Measurements from ENCODE around the gene FALEC. TPM values are rescaled to one million over a fixed set of nuclear protein-coding genes. Genes with fewer than 3 reads are reported as not detected.

The FALEC gene
- total RNA-seq, 4 donors from 2014 or later, result 0.88 to 1.0 TPM; not detected in 2

DNA sequence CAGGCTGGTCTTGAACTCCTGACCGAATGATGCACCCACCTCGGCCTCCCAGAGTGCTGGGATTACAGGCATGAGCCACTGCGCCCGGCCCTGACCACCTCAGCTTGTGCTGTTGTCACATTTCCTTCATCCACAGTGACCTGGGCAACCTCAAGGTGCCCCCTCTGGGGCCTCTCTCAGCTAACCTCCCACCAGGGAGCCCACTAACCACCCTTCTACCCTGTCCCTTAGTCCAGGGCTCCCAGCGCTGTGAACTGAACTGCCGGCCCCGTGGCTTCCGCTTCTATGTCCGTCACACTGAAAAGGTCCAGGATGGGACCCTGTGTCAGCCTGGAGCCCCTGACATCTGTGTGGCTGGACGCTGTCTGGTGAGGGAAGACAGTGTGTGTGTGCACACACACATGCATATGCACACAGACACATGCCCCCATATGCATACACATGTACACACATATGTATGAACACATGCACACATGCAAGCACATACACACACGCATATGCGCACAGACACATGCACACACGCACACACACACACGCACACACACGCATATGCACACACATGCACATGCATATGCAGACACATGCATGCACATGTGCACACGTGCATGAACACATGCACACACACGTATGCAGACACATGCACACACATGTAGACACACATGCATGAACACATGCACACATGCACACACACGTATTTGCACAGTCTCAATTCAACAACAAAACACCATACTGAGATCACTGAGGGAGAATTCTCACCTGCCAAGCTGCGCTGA is 39.8 kb downstream of the FALEC start:
- Histone ChIP-seq H3K4me3 (no peak overlapping the region), H3K36me3 (no peaks in the 10 kb centered on the region), H3K4me1 (peaks cover 5 to 30% of the 10 kb centered on the region in 2 donors), H3K27ac (no peak overlapping the region), H3K9me3 (no peaks in the 10 kb centered on the region), H3K27me3 (no peaks in the 10 kb centered on the region)
- TF ChIP-seq POLR2A (IDR thresholded peaks at IDR 0.05) (no peak), CTCF (IDR thresholded peaks at IDR 0.05) (no peak)
- no peak for DNase-seq
- intact Hi-C loops (cut with DNase I; ENCODE audit: low total_unique reads), result loop anchor here (5.0 kb wide), 1 partner anchor 77 kb away; no protein-coding TSS in a partner anchor

GRCh38 chr1:150555971-150556865 is 40.7 kb downstream of the FALEC start:
- intact Hi-C loops (cut with DNase I; ENCODE audit: low total_unique reads), result loop anchor here (5.0 kb wide), 1 partner anchor 76 kb away; no protein-coding TSS in a partner anchor
- H3K4me1 ChIP-seq, result peaks cover 5 to 30% of the 10 kb centered on the region in 2 donors
- no peaks in the 10 kb centered on the region for H3K9me3 ChIP-seq
- H3K36me3 ChIP-seq, result no peaks in the 10 kb centered on the region
- H3K4me3 ChIP-seq, result no peak overlapping the region
- no peak overlapping the region for H3K27ac ChIP-seq
- no peak for TF ChIP-seq POLR2A (IDR thresholded peaks at IDR 0.05)
- no peak for TF ChIP-seq CTCF (IDR thresholded peaks at IDR 0.05)
- H3K27me3 ChIP-seq, result no peaks in the 10 kb centered on the region
- no peak for DNase-seq

DNA sequence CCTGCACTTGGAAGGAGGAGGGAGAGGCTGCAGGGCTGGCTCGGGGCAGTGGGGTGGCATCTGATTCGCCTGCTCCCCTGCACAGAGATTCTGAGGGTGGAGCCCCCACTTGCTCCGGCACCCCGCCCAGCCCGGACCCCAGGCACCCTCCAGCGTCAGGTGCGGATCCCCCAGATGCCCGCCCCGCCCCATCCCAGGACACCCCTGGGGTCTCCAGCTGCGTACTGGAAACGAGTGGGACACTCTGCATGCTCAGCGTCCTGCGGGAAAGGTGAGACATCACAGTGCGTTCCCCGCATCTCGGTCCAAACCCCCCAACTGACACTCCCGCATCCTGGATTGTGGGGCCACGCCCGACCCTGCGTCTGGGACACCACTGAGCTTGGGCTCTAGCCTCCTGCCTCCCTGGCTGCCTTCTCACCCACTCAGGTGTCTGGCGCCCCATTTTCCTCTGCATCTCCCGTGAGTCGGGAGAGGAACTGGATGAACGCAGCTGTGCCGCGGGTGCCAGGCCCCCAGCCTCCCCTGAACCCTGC is 41.6 kb downstream of the FALEC start:
- intact Hi-C loops (cut with DNase I; ENCODE audit: low total_unique reads), result loop anchor here (5.0 kb wide), 1 partner anchor 75 kb away; no protein-coding TSS in a partner anchor
- Histone ChIP-seq H3K36me3 (no peaks in the 10 kb centered on the region), H3K9me3 (no peaks in the 10 kb centered on the region), H3K27me3 (no peaks in the 10 kb centered on the region), H3K27ac (no peak overlapping the region), H3K4me3 (no peak overlapping the region), H3K4me1 (peaks cover 5 to 24% of the 10 kb centered on the region in 2 donors)
- peak in 1 of 2 donors; percentile 22 for DNase-seq
- no peak for TF ChIP-seq POLR2A (IDR thresholded peaks at IDR 0.05)
- no peak for TF ChIP-seq CTCF (IDR thresholded peaks at IDR 0.05)

- no peaks in the 10 kb centered on the region for H3K9me3 ChIP-seq
- H3K36me3 ChIP-seq, result no peaks in the 10 kb centered on the region
- TF ChIP-seq CTCF (IDR thresholded peaks at IDR 0.05) (no peak), POLR2A (IDR thresholded peaks at IDR 0.05) (no peak)
- DNase-seq, result no peak
- no peak overlapping the region for H3K4me3 ChIP-seq
- no peaks in the 10 kb centered on the region for H3K27me3 ChIP-seq
- intact Hi-C loops (cut with DNase I; ENCODE audit: low total_unique reads), result loop anchor here (5.0 kb wide), 1 partner anchor 74 kb away; no protein-coding TSS in a partner anchor
- H3K4me1 ChIP-seq, result peaks cover 11 to 25% of the 10 kb centered on the region in 2 donors
- H3K27ac ChIP-seq, result peak overlapping the region in 1 of 2 donors; percentile 99
Measured at GRCh38 chr1:150557813-150558212, 42.3 kb downstream of the FALEC start.

Measured in uterus (tissue), 4 donors.